Neural crest cell (in vitro differentiated cells): ENCODE data around the gene PRDM16. TPM values are rescaled to one million over a fixed set of nuclear protein-coding genes. Genes with fewer than 3 reads are reported as not detected.
"Not testable (repeated sequence)": the region's sequence is repeated elsewhere in the genome, so short reads cannot be mapped to it uniquely, and the experiment has no call there.

Source experiments
- DNase-seq: peaks from one replicate; pipeline ENCODE4 v3.0.0; 2021; ENCODE audit warnings: low read depth, mixed read lengths, low spot score
- H3K27ac Mint-ChIP-seq: one replicate; pipeline ENCODE4 v1.8.0; 2021; ENCODE audit warnings: mild to moderate bottlenecking, mixed read lengths; ENCODE audit not compliant: unreplicated experiment
- H3K27me3 Mint-ChIP-seq: 2 replicates; pipeline ENCODE4 v1.8.0; 2021; ENCODE audit warnings: low read depth, mild to moderate bottlenecking, mixed read lengths
- H3K36me3 Mint-ChIP-seq: 2 replicates; pipeline ENCODE4 v1.8.0; 2021; ENCODE audit warnings: low read depth, mild to moderate bottlenecking, mixed read lengths
- H3K4me1 Mint-ChIP-seq: 2 replicates; pipeline ENCODE4 v1.8.0; 2021; ENCODE audit warnings: mixed read lengths
- H3K4me3 Mint-ChIP-seq: one replicate; pipeline ENCODE4 v1.8.0; 2021; ENCODE audit warnings: mild to moderate bottlenecking, mixed read lengths
- H3K9me3 Mint-ChIP-seq: 2 replicates; pipeline ENCODE4 v1.8.0; 2021; ENCODE audit warnings: mixed read lengths
- total RNA-seq: library from RNA; stranded (reverse); gene quantifications from 2 replicates; pipeline ENCODE4 v1.2.1, GENCODE V29; 2021
- TF ChIP-seq, protein P1 (sequence below): fragments of 200-600 bp; sonication (generic); conservative IDR thresholded peaks from 2 replicates; pipeline ENCODE4 v1.5.0; 2021; ENCODE audit warnings: antibody characterized with exemption, mild to moderate bottlenecking

The PRDM16 gene
- total RNA-seq, 1 donor from 2014 or later = 11.7 TPM

DNA sequence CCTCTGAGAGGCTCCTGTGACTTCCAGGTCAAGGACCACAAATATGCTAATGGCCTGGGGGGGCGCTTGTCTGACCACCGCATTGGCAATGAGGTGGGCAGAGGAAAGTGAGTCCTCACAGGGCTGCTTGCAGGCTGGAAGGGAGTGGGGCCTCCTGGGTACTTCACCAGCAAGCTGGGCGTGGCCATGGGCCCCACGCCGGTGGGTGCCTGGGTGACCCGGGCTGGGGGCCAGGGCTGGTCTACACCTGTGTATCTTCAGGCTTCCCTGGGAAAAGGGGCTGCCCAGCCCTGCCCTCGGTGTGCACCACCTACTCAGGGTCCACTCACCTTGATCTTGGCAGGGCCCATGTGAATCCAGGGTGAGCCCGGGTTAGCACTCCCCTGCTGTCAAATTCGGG is 167.4 kb downstream of the PRDM16 start:
- H3K9me3 Mint-ChIP-seq = no peaks in the 10 kb centered on the region
- TF ChIP-seq, protein P1, sequence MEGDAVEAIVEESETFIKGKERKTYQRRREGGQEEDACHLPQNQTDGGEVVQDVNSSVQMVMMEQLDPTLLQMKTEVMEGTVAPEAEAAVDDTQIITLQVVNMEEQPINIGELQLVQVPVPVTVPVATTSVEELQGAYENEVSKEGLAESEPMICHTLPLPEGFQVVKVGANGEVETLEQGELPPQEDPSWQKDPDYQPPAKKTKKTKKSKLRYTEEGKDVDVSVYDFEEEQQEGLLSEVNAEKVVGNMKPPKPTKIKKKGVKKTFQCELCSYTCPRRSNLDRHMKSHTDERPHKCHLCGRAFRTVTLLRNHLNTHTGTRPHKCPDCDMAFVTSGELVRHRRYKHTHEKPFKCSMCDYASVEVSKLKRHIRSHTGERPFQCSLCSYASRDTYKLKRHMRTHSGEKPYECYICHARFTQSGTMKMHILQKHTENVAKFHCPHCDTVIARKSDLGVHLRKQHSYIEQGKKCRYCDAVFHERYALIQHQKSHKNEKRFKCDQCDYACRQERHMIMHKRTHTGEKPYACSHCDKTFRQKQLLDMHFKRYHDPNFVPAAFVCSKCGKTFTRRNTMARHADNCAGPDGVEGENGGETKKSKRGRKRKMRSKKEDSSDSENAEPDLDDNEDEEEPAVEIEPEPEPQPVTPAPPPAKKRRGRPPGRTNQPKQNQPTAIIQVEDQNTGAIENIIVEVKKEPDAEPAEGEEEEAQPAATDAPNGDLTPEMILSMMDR = no peak
- H3K36me3 Mint-ChIP-seq = no peaks in the 10 kb centered on the region
- H3K27me3 Mint-ChIP-seq = peaks cover 33% of the 10 kb centered on the region
- no peak overlapping the region for H3K27ac Mint-ChIP-seq
- DNase-seq = no peak
- no peak overlapping the region for H3K4me3 Mint-ChIP-seq
- no peaks in the 10 kb centered on the region for H3K4me1 Mint-ChIP-seq

DNA sequence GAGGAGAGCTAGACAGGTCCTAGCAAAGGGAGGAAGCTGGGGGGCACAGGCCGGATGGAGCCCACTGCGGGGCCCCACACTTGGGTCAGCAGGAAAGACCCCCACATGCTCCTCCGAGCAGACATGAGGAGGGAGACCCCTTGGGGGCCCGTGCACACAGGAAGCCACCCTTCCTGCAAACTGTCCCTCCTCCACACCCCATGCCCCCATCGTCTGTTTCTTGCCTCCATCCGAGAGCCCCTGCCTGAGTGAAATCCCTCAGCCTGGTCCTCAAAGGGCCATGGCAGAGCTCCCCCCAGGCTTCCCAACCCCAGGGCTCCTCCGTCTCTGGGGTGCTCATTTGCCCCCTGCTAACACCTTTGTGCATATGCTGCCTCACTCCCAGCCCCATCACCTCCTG is 168.0 kb downstream of the PRDM16 start:
- Mint-ChIP-seq H3K36me3 (no peaks in the 10 kb centered on the region), H3K9me3 (no peaks in the 10 kb centered on the region)

DNA sequence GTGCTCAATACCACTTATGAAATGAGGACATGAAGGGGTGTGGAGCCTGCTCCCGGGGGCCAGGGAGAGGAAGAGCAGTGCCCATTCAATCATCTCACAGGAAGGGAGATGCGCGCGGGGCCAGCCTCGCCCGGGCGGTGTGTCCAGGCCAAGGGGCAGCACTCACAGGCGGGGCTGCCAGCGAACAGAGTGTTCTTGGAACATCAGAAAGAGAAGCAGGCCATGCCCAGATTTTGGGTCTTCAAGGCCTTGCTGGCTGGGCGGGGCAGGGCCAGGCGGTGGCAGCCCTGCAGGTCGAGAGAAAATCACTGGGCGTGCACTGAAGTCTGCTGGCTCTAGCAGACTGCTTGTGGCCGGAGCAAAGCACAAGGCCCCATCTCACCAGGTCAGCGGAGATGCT is 168.6 kb downstream of the PRDM16 start:
- Mint-ChIP-seq H3K9me3 (no peaks in the 10 kb centered on the region), H3K4me3 (no peak overlapping the region), H3K4me1 (no peaks in the 10 kb centered on the region), H3K27me3 (peaks cover 32% of the 10 kb centered on the region), H3K36me3 (no peaks in the 10 kb centered on the region), H3K27ac (no peak overlapping the region)
- TF ChIP-seq, protein P1 = no peak
- DNase-seq = no peak

More for the DNA sequence above, 168.0 kb downstream of the PRDM16 start:
- Mint-ChIP-seq H3K4me3 (no peak overlapping the region), H3K27me3 (peaks cover 32% of the 10 kb centered on the region), H3K27ac (no peak overlapping the region), H3K4me1 (no peaks in the 10 kb centered on the region)
- TF ChIP-seq, protein P1 = no peak
- no peak for DNase-seq

DNA sequence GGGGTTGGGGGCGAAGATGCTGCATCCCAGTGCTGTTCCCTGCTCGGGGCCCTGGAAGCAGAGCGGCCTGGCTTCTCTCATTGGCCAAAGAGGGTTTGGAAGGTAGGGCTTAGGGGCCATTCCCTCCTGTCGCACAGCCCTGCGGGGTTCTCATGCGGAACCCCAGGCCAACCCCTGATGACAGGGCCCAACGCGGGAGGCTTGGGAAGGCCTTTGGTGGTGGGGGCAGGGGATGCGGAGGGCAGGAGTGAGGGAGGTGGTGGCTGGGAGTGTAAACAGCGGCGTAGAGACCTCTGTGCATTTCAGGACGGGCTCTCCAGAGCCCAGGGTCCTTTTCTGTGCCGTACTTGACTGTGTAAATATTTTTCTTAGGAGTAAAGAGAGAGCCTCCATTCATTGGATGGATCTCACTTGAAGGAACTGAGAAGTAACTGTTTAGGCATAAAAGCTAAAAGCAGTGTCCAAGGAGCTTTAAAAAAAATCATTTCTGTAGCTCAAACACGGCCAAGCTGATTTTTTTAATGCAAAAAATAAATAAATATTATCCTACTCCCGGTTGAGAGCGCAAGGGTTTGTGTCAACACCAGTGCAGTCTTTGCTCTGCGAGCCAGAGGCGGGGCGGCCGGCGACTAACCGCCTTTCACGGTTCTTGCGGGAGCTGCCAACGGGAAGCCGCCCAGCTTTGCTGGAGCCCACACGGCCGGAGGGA is 169.1 kb downstream of the PRDM16 start:
- Mint-ChIP-seq H3K27me3 (peaks cover 33% of the 10 kb centered on the region), H3K36me3 (no peaks in the 10 kb centered on the region), H3K4me3 (no peak overlapping the region), H3K27ac (no peak overlapping the region), H3K4me1 (no peaks in the 10 kb centered on the region), H3K9me3 (no peaks in the 10 kb centered on the region)
- TF ChIP-seq, protein P1 = no peak
- DNase-seq = no peak

DNA sequence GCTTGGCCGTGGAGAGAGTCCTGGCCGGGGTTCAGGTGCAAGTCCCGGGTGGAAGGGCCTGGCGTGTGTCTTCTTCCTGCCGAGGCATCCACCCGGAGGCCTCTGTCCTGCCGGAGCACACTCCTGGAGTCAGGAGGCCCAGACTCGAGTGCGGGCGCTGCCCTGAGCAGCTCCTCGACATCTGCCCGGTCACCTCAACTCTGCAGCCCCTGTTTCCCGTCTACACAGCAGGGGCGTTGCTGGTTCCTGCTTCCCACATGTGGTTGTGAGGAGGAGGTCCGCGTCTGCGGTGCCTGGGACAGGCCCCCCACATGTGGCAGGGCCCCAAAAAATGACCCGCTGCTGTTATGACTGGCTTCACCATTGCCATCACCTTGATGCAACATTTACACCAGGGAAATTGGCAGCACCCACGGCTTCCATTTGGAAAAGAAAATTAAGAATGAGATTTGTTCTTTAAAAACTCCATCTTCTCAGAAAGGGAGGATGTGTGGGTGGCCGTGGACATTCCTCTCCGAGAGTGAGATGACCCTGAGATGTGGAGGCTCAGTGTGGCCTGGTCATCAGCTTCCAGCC is 169.8 kb downstream of the PRDM16 start:
- peaks cover 34% of the 10 kb centered on the region for H3K27me3 Mint-ChIP-seq
- H3K27ac Mint-ChIP-seq = no peak overlapping the region
- TF ChIP-seq, protein P1 = no peak
- H3K36me3 Mint-ChIP-seq = no peaks in the 10 kb centered on the region
- DNase-seq = no peak
- H3K9me3 Mint-ChIP-seq = no peaks in the 10 kb centered on the region
- no peaks in the 10 kb centered on the region for H3K4me1 Mint-ChIP-seq
- no peak overlapping the region for H3K4me3 Mint-ChIP-seq

DNA sequence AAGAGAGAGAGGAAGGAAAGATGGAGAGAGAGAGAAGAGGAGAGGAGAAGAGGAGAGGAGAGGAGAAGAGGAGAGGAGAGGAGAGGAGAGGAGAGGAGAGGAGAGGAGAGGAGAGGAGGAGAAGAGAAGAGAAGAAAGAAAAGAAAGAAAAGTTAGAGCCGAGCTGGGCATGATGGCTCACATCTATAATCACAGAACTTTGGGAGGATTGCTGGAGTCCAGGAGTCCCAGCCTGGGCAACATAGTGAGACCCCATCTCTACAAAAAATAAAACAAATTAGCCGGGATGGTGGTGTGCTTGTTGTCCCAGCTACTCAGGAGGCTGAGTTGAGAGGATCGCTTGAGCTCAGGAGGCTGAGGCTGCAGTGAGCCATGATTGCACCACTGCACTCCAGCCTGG is 171.0 kb downstream of the PRDM16 start:
- H3K4me1 Mint-ChIP-seq, H3K4me3 Mint-ChIP-seq, H3K36me3 Mint-ChIP-seq, H3K27ac Mint-ChIP-seq, DNase-seq, H3K9me3 Mint-ChIP-seq: not testable (repeated sequence)
- peaks cover 42% of the 10 kb centered on the region for H3K27me3 Mint-ChIP-seq
